OCI-LY1 (cell line): ENCODE data around the gene NDUFAF3.

Source experiments
- EZH2 ChIP-seq: fragments of 200-600 bp; sonication (generic), shearing (Covaris generic); IDR thresholded peaks from 2 replicates; pipeline ENCODE4 v1.8.0; 2017; ENCODE audit warnings: borderline replicate concordance, mixed run types, mild to moderate bottlenecking, antibody characterized with exemption, low read length, moderate library complexity, mixed read lengths
- TF ChIP-seq, protein P1 (sequence below): fragments of 200-600 bp; sonication (generic), shearing (Covaris generic); IDR thresholded peaks from 2 replicates; pipeline ENCODE4 v1.5.1; 2017; ENCODE audit warnings: mild to moderate bottlenecking, antibody characterized with exemption, low read length, moderate library complexity, mixed read lengths

DNA sequence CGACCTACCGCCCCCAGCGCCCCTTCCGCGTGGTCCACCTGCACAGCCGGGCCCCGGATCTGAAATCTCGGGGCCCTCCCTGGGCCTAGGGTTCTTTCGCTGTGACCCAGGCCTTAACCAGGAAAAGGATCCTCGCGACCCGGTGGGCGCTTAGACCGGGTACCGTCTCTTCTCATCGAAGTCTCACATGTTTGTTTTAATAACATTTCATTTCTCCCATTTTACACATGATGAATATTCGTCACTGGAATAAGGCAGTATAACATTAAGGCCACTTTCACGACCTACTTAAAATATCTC lies 3.3 kb upstream of the NDUFAF3 start:
- TF ChIP-seq, protein P1, sequence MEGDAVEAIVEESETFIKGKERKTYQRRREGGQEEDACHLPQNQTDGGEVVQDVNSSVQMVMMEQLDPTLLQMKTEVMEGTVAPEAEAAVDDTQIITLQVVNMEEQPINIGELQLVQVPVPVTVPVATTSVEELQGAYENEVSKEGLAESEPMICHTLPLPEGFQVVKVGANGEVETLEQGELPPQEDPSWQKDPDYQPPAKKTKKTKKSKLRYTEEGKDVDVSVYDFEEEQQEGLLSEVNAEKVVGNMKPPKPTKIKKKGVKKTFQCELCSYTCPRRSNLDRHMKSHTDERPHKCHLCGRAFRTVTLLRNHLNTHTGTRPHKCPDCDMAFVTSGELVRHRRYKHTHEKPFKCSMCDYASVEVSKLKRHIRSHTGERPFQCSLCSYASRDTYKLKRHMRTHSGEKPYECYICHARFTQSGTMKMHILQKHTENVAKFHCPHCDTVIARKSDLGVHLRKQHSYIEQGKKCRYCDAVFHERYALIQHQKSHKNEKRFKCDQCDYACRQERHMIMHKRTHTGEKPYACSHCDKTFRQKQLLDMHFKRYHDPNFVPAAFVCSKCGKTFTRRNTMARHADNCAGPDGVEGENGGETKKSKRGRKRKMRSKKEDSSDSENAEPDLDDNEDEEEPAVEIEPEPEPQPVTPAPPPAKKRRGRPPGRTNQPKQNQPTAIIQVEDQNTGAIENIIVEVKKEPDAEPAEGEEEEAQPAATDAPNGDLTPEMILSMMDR, result no peak
- TF ChIP-seq EZH2, result no peak
